Neuronal stem cell (in vitro differentiated cells): ENCODE data around the gene ACBD3. TPM values are rescaled to one million over a fixed set of nuclear protein-coding genes. Genes with fewer than 3 reads are reported as not detected.
A peak's percentile ranks its signal among the peaks of the same experiment; 100 is the strongest.

ENCODE experiments used
- DNase-seq: peaks from one replicate; pipeline ENCODE4 v3.0.0-alpha.2; 2013; ENCODE audit warnings: low spot score
- H2AFZ ChIP-seq: one replicate; pipeline ENCODE4 v1.6.1; 2013; ENCODE audit warnings: mild to moderate bottlenecking, low read length, inconsistent platforms
- H2AK5ac ChIP-seq: 2 replicates; pipeline ENCODE4 v1.6.1; 2013; ENCODE audit warnings: low read depth, mild to moderate bottlenecking, inconsistent platforms, low read length, moderate library complexity, mixed read lengths
- H2BK120ac ChIP-seq: 2 replicates; pipeline ENCODE4 v1.6.1; 2013; ENCODE audit warnings: low read depth, mild to moderate bottlenecking, inconsistent platforms, low read length, moderate library complexity, mixed read lengths
- H2BK12ac ChIP-seq: one replicate; pipeline ENCODE4 v1.6.1; 2013; ENCODE audit warnings: low read length, inconsistent platforms
- H2BK15ac ChIP-seq: 2 replicates; pipeline ENCODE4 v1.6.1; 2013; ENCODE audit warnings: mild to moderate bottlenecking, low read length, inconsistent platforms, mixed read lengths
- H2BK5ac ChIP-seq: one replicate; pipeline ENCODE4 v1.6.1; 2013; ENCODE audit warnings: inconsistent platforms, mild to moderate bottlenecking, low read length, moderate library complexity
- H3K14ac ChIP-seq: one replicate; pipeline ENCODE4 v1.6.1; 2013; ENCODE audit warnings: low read length, inconsistent platforms
- H3K18ac ChIP-seq: 2 replicates; pipeline ENCODE4 v1.6.1; 2013; ENCODE audit warnings: low read length, inconsistent platforms
- H3K23ac ChIP-seq: 2 replicates; pipeline ENCODE4 v1.6.1; 2013; ENCODE audit warnings: low read depth, mild to moderate bottlenecking, mixed read lengths, low read length, inconsistent platforms; ENCODE audit not compliant: poor library complexity
- H3K27ac ChIP-seq: replicated peaks from 3 replicates; pipeline ENCODE4 v1.5.1; 2013; ENCODE audit warnings: low read length, inconsistent platforms
- H3K27me3 ChIP-seq, 3 experiments: 2 replicates each; pipeline ENCODE4 v1.6.1; 2013; ENCODE audit warnings: low read length in 3 of 3, mild to moderate bottlenecking in 2 of 3, inconsistent platforms in 1 of 3, low read depth in 1 of 3, mixed read lengths in 1 of 3, moderate library complexity in 1 of 3; ENCODE audit not compliant: control insufficient read depth in 3 of 3, insufficient read depth in 3 of 3
- H3K36me3 ChIP-seq, 2 donors: replicated peaks in 1 of 2; 2 replicates each; pipeline ENCODE4 v1.6.1; 2013; ENCODE audit warnings: low read length in 2 of 2; ENCODE audit not compliant: control insufficient read depth in 2 of 2, insufficient read depth in 2 of 2
- H3K4ac ChIP-seq: 2 replicates; pipeline ENCODE4 v1.6.1; 2013; ENCODE audit warnings: inconsistent platforms, mild to moderate bottlenecking, low read length, moderate library complexity
- H3K4me1 ChIP-seq, 2 donors: 1 replicate in 1 of 2; 2 replicates in 1 of 2; pipeline ENCODE4 v1.6.1; 2013; ENCODE audit warnings: low read length in 2 of 2, low read depth in 1 of 2; ENCODE audit not compliant: control insufficient read depth in 2 of 2, insufficient read depth in 1 of 2
- H3K4me2 ChIP-seq: one replicate; pipeline ENCODE4 v1.6.1; 2013; ENCODE audit warnings: mild to moderate bottlenecking, low read length, inconsistent platforms; ENCODE audit not compliant: insufficient read depth, poor library complexity, severe bottlenecking
- H3K4me3 ChIP-seq, 2 donors: 2 replicates each; pipeline ENCODE4 v1.5.1; 2013; ENCODE audit warnings: low read length in 2 of 2, mild to moderate bottlenecking in 2 of 2, inconsistent platforms in 1 of 2, moderate library complexity in 1 of 2
- H3K79me1 ChIP-seq: one replicate; pipeline ENCODE4 v1.6.1; 2013; ENCODE audit warnings: low read depth, mild to moderate bottlenecking, inconsistent platforms, low read length, moderate library complexity
- H3K9ac ChIP-seq: one replicate; pipeline ENCODE4 v1.6.1; 2013; ENCODE audit warnings: mild to moderate bottlenecking, low read depth, low read length, inconsistent platforms; ENCODE audit not compliant: poor library complexity
- H3K9me3 ChIP-seq, 2 donors: replicated peaks in 1 of 2; 2 replicates each; pipeline versions ENCODE3 to v1.6.1; 2013; ENCODE audit warnings: low read length in 2 of 2, mild to moderate bottlenecking in 2 of 2, inconsistent platforms in 1 of 2, low read depth in 1 of 2, mixed read lengths in 1 of 2, moderate library complexity in 1 of 2; ENCODE audit not compliant: control insufficient read depth in 2 of 2, insufficient read depth in 1 of 2
- H4K8ac ChIP-seq: one replicate; pipeline ENCODE4 v1.6.1; 2013; ENCODE audit warnings: low read depth, mild to moderate bottlenecking, inconsistent platforms, low read length, moderate library complexity
- H4K91ac ChIP-seq: one replicate; pipeline ENCODE4 v1.6.1; 2013; ENCODE audit warnings: low read length, low read depth, mild to moderate bottlenecking, inconsistent platforms; ENCODE audit not compliant: poor library complexity
- WGBS, 2 donors: extraction: QIAGEN DNeasy Blood & Tissue Kit; methylation state at CpG; one replicate each; pipeline ENCODE4 v1.1.7; 2013; ENCODE audit warnings: missing lambda C conversion rate in 2 of 2, mixed read lengths in 1 of 2; ENCODE audit not compliant: insufficient read length in 2 of 2, insufficient replicate concordance in 1 of 2; ENCODE audit errors: extremely low coverage in 2 of 2; 5-methylcytosine and 5-hydroxymethylcytosine counted together
- polyA plus RNA-seq, 2 experiments: library from polyadenylated mRNA; stranded (reverse); fragments of 200-250 nt; gene quantifications; one replicate each; pipeline ENCODE4 v1.2.3, GENCODE V29; 2013

Gene ACBD3
- 17.2 TPM for polyA plus RNA-seq (2013, experiment 1 of 2)
- 17.4 TPM for polyA plus RNA-seq (2013, experiment 2 of 2)

GRCh38 chr1:226186124-226187018 is at the start of gene ACBD3:
Gene ACBD3 (minus strand): TSS chr1:226186741. CDS start chr1:226186675, 66 bp downstream.
- Histone ChIP-seq H3K4me1 (peaks cover 4 to 12% of the 10 kb centered on the region in 2 donors), H3K36me3 (peaks cover 0 to 23% of the 10 kb centered on the region in 2 donors), H3K27ac (peak within 1 kb of the TSS; percentile 80), H3K4me3 (peak within 1 kb of the TSS; percentile 89 to 98), H2BK12ac (no peak within 1 kb of the TSS), H4K91ac (no peak within 1 kb of the TSS), H3K9me3 (no peaks in the 10 kb centered on the region), H2BK5ac (peak within 1 kb of the TSS; percentile 90), H3K23ac (peak within 1 kb of the TSS; percentile 100), H2BK15ac (peak within 1 kb of the TSS; percentile 2), H3K27me3 (no peaks in the 10 kb centered on the region), H3K4me2 (peak within 1 kb of the TSS; percentile 86), H3K18ac (peak within 1 kb of the TSS; percentile 99), H3K79me1 (peaks cover 10% of the 10 kb centered on the region), H3K9ac (peak within 1 kb of the TSS; percentile 97), H3K14ac (peak within 1 kb of the TSS; percentile 82), H2AFZ (peak within 1 kb of the TSS; percentile 97), H4K8ac (peak within 1 kb of the TSS; percentile 98), H2BK120ac (peak within 1 kb of the TSS; percentile 61), H2AK5ac (peak within 1 kb of the TSS; percentile 93), H3K4ac (peak within 1 kb of the TSS; percentile 97)
- peak; percentile 84 for DNase-seq
- no CpG with 5 or more reads among the region's 75 CpGs for WGBS, 2 donors

DNA sequence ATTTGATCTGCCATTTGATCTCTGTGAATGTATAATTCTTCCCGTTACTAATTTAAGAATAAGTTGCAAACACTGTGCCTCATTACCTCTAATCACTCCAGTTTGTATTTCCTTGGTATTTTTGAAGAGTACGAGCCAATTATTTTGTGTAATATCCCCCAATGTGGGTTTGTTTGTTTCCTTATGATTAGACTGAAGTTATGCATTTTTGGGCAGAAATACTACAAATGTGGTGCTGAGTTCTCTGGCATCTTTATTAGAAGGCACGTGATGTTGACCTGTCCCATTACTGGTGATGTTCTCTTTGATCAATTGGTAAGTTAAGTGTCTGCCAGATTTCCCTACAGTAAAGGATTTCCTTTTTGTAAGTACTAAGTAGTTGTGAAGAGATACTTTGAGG is 47.3 kb upstream of the ACBD3 start:
- no peak overlapping the region for H2AK5ac ChIP-seq
- H3K27me3 ChIP-seq, result no peaks in the 10 kb centered on the region
- no peak overlapping the region for H2BK120ac ChIP-seq
- no peak overlapping the region for H3K14ac ChIP-seq
- no peaks in the 10 kb centered on the region for H3K9me3 ChIP-seq
- H3K4me3 ChIP-seq, result no peak overlapping the region
- H3K4me2 ChIP-seq, result no peak overlapping the region
- DNase-seq, result no peak
- no peak overlapping the region for H2BK15ac ChIP-seq
- WGBS, 2 donors, result no CpG with 5 or more reads among the region's 3 CpGs
- no peak overlapping the region for H3K18ac ChIP-seq
- no peak overlapping the region for H4K91ac ChIP-seq
- H3K9ac ChIP-seq, result no peak overlapping the region
- no peak overlapping the region for H2BK12ac ChIP-seq
- H4K8ac ChIP-seq, result no peak overlapping the region
- H3K4me1 ChIP-seq, result no peaks in the 10 kb centered on the region
- H3K27ac ChIP-seq, result no peak overlapping the region
- H3K4ac ChIP-seq, result no peak overlapping the region
- H2AFZ ChIP-seq, result no peak overlapping the region
- no peaks in the 10 kb centered on the region for H3K79me1 ChIP-seq
- H3K36me3 ChIP-seq, result peaks cover 9 to 93% of the 10 kb centered on the region in 2 donors
- no peak overlapping the region for H3K23ac ChIP-seq
- H2BK5ac ChIP-seq, result no peak overlapping the region

- Histone ChIP-seq H4K91ac (no peak overlapping the region), H3K9me3 (no peaks in the 10 kb centered on the region), H3K4me1 (no peaks in the 10 kb centered on the region), H3K4me3 (no peak overlapping the region), H2BK5ac (no peak overlapping the region), H3K79me1 (no peaks in the 10 kb centered on the region), H3K36me3 (peaks cover 8 to 88% of the 10 kb centered on the region in 2 donors), H3K4ac (no peak overlapping the region), H3K14ac (no peak overlapping the region), H3K9ac (no peak overlapping the region), H4K8ac (no peak overlapping the region), H3K27me3 (no peaks in the 10 kb centered on the region), H2AK5ac (no peak overlapping the region), H2BK120ac (no peak overlapping the region), H2BK15ac (no peak overlapping the region), H3K18ac (no peak overlapping the region), H2AFZ (no peak overlapping the region), H3K27ac (no peak overlapping the region), H3K23ac (no peak overlapping the region), H3K4me2 (no peak overlapping the region), H2BK12ac (no peak overlapping the region)
- WGBS, 2 donors, result no CpG with 5 or more reads among the region's 6 CpGs
- no peak for DNase-seq
Observed at GRCh38 chr1:226233293-226233692, 46.8 kb upstream of the ACBD3 start.

DNA sequence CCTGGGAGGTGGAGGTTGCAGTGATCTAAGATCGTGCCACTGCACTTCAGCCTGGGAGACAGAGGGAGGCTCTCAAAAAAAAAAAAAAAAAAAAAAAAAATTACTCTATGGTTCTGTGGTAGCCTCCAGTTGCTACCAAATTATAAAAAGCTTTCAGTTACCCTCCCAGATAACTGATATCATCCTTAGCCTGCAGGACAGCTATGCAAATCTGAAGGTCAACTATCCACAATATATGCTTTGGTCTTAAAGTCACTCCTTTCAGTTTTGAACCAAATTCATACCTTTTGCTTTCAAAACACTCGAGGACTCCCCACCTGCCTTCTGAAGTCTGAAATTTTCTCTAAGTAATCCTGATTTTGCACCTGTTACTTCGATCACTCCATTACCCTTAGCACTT is 40.1 kb upstream of the ACBD3 start:
- H2BK5ac ChIP-seq, result no peak overlapping the region
- peaks cover 0 to 24% (median 21%) of the 10 kb centered on the region in 3 experiments for H3K27me3 ChIP-seq
- no peak overlapping the region for H4K8ac ChIP-seq
- peaks cover 0 to 2% of the 10 kb centered on the region in 2 donors for H3K4me1 ChIP-seq
- no peak overlapping the region for H3K18ac ChIP-seq
- no peak overlapping the region for H2AFZ ChIP-seq
- H3K14ac ChIP-seq, result no peak overlapping the region
- H3K36me3 ChIP-seq, result peaks cover 2 to 25% of the 10 kb centered on the region in 2 donors
- H3K9ac ChIP-seq, result no peak overlapping the region
- no CpG with 5 or more reads among the region's 3 CpGs for WGBS, 2 donors
- no peak overlapping the region for H3K4ac ChIP-seq
- H3K4me2 ChIP-seq, result no peak overlapping the region
- H2BK120ac ChIP-seq, result no peak overlapping the region
- no peak overlapping the region for H2BK15ac ChIP-seq
- no peak overlapping the region for H2BK12ac ChIP-seq
- no peak overlapping the region for H4K91ac ChIP-seq
- H2AK5ac ChIP-seq, result no peak overlapping the region
- no peak for DNase-seq
- no peaks in the 10 kb centered on the region for H3K79me1 ChIP-seq
- no peak overlapping the region for H3K23ac ChIP-seq
- no peak overlapping the region for H3K27ac ChIP-seq
- H3K4me3 ChIP-seq, result no peak overlapping the region
- H3K9me3 ChIP-seq, result no peaks in the 10 kb centered on the region
